GM08714 (cell line): ENCODE measurements around the gene METTL13.
A peak's percentile ranks its signal among the peaks of the same experiment; 100 is the strongest.

Source experiments
- H3K4me3 ChIP-seq: fragments of 200-500 bp; sonication (Bioruptor generic); 2 replicates; pipeline ENCODE4 v1.5.1; 2014; ENCODE audit warnings: mild to moderate bottlenecking, low read length, inconsistent platforms
- ZNF274 ChIP-seq: IDR thresholded peaks from 2 replicates; pipeline ENCODE4 v1.6.1; 2012; ENCODE audit warnings: mild to moderate bottlenecking, low read depth, low read length

Gene METTL13

DNA sequence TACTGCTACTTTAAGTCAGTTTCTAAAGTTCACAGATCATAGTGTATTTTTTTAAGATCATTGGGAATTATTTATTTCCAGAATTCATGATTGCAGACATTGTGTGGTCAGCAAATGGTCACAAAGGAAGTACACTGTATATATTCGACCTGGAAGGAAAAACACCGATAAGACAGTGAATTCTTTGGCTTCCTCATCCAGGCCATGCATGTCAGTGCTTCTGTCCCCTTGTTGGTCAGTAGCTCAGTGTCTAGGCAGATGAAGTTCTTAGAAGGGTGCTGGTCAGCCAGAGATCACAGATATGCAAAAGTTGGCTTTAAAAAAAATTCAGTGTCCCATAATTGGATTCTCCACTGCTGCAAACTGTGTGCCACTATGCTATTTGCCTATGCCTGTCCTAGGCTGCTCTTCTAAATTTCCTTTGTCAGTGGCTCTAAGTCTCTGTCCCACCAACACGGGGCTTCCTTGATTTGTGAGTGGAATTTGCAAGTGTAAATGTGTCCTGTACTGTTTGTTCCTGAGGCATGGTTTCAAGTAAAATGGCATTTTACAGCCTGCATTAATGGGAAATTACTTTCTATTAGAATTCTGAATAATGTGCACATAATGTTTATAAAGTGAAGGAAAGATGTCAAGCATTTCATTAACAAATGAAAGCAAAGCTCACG, 27.6 kb upstream of the METTL13 start:
- no peak for TF ChIP-seq ZNF274
- H3K4me3 ChIP-seq = no peak overlapping the region

DNA sequence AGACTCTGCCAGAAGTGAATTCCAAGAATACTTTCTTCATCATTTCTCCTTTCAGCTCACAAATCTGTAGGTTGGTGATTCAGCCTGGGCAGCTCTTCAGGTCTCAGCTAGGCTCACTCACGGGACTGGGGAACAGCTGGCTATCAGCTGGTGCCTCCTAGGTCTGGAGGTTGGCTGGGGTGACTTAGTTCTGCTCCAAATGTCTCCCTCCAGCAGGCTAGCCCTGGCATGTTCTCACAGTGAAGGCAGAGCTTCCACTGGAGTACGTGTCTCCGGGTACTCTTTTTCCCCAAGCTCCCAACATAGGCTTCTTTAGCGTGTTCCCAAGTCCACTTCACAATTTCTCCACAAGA, 27.1 kb upstream of the METTL13 start:
- TF ChIP-seq ZNF274 = no peak
- no peak overlapping the region for H3K4me3 ChIP-seq

DNA sequence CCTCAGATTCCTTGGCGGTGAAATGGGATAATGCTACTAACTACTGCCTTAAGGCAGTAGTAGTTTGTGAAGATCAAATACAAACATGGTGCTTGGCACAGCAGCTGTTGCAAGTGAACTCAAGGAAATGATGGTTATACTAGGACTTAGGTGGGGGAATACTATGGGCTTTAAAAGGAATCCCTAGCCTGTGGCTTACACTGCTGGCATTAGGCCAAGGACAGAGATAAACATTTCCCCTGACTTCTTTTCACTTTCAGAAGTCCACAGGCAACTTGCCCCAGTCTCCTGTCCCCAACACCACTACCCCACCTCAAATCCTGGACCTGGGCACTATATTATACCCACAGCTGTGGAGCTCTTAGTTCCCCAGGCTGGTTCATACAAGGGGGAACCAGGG, 26.5 kb upstream of the METTL13 start:
- TF ChIP-seq ZNF274 = no peak
- no peak overlapping the region for H3K4me3 ChIP-seq

DNA sequence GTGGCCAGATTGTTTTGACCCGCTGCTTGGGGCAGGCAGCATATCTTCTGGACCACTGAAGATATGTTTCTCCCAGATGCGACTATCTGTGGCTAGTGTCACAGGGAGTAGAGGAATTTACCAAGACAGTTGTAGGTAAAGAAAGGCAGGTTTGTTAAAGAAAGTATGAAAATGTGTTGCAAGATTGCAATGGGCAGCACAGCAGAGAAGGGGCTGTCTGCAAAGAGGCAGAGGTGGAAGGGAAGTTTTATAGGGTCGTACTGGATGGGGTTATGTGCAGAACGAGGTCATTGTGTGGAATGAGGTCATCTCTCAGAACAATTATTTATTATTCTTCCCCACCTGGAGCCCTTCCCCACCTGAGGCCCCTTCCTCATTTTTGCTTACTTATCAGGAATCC, 24.6 kb upstream of the METTL13 start:
- TF ChIP-seq ZNF274 = no peak
- no peak overlapping the region for H3K4me3 ChIP-seq

DNA sequence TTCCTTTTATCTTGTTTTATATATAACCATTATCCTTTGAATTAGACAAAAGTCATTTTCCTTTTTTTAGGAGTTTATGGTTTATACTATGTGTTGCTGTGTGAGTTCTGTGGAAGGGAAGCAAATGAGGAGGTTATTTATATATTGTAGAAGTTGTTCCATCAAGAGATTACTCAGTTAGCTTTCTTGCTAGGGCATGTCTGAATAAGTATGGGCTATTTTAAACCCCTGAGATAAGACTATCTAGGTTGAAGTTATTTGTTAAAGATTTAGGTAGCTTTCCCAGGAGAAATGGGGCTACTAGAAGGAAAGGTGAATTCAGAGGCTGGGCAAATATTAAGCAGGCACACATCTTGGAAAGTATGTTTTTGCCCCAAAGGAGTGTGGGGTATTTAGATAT, 23.4 kb upstream of the METTL13 start:
- no peak for TF ChIP-seq ZNF274
- H3K4me3 ChIP-seq = no peak overlapping the region

DNA sequence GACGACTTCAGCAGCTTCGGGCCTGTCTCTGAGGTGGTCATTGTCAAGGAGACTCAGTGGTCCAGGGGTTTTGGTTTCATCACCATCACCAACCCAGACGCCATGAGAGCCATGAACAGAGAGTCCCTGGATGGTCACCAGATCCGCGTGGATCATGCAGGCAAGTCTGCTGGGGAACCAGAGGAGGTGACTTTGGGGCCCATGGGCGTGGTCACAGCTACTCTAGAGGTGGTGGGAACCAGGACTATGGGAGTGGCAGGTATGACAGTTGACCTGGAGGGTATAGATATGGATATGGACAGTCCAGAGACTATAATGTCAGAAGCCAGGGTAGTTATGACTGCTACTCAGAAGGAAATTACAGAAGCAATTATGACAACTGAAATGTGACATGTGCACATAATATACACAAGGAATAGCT, 19.3 kb upstream of the METTL13 start:
- no peak for TF ChIP-seq ZNF274
- H3K4me3 ChIP-seq = no peak overlapping the region

DNA sequence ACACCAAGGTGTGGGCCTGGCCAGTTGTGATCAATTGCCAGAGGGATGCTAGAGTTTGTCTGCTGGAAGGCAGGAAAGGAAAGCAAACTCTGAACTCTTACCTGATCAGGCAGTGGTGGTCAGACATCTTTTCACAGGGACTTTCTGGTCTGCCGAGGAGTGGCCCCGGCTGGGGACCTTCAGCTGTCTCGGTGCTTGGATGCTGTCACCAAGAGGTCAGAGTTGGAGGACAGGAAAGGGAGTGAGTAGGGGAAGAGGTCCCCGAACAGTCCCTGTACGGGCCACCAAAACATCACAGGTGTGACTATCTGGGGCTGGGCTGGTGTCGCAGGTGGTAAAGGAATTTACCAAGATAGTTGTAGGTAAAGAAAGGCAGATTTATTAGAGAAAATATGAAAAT, 17.7 kb upstream of the METTL13 start:
- no peak for TF ChIP-seq ZNF274

DNA sequence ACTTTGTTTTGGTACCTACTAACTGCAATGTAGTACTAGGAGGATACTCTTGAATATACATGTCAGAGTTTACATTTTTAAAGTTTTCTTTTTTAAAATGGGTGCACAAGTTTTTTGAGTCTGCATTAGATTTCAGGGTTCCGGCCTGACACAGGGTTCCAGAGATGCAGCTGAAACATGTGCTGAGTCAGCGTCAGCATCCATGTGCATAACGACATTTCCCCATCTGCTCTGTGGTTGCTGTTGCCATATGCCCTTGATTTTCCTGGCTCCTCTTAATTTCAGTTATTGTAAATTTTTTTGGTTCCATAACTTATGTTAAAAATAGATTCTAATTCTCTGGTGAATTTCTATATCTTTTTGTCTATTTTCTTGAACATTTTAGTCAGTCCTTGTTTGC, 12.3 kb upstream of the METTL13 start:
- H3K4me3 ChIP-seq = no peak overlapping the region

More for the DNA sequence above, 17.7 kb upstream of the METTL13 start:
- H3K4me3 ChIP-seq = no peak overlapping the region

DNA sequence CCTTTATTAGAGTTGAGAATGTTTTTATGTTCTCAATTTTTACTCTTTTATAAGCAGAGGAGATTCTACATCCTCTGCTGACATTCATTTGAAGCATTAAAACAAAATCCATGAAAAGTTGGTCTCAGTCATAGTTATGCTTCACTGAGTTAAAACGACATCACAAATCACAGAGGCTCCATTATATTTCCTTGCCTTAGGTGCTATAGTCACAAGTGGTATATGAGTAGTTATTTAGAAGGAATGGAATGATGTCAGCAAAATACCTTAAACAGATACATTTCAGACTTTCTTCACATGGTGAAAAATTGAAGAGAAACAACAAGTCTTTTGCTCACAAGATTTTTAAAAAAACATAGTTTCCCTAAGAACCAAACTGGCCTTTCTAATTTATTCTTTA, 11.7 kb upstream of the METTL13 start:
- TF ChIP-seq ZNF274 = no peak
- H3K4me3 ChIP-seq = no peak overlapping the region

More for the DNA sequence above, 12.3 kb upstream of the METTL13 start:
- TF ChIP-seq ZNF274 = no peak

DNA sequence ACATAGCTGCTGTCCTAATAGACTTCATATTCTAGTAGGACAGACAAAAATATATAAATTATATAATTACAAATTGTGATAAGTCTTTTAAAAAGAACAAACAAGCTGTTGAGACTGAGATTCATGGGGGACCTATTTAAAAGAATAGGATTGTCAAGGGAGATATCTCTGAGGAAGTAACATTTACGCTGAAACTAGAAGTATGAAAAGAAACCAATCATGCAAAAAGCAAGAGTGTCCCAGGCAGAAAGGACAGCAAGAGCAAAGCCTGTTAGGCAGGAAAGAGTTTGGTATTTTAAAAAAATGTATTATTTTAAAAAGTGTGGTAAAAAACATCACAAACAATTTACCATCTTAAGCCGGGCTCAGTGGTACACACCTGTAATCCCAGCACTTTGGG, 9.1 kb upstream of the METTL13 start:
- no peak overlapping the region for H3K4me3 ChIP-seq
- TF ChIP-seq ZNF274 = no peak

DNA sequence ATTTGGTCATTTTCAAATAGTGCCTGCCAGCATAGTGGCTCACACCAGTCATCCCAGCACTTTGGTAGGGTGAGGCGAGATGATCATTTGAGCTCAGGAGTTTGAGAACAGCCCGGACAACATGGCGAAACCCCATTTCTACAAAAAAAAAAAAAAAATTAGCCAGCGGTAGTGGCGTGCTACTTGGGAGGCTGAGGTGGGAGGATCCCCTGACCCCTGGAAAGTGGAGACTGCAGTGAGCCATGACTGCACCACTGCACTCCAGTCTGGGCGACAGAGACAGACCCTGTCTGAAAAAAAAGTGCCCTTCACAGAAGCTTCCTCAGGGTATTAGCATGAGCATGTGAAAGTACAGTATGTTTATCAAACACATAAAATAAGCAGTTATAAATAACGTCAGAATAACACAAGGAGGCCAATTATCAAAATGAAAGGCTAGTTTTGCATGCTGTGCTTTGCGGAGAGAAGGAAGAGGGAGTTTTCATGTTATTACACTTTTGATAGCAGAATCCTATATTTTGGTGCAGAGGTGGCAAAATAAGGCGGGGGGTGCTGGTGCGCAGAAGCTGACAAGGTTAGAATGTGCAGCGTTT, 781 bp upstream of the METTL13 start:
- TF ChIP-seq ZNF274 = no peak
- peak overlapping the region; percentile 61 for H3K4me3 ChIP-seq

DNA sequence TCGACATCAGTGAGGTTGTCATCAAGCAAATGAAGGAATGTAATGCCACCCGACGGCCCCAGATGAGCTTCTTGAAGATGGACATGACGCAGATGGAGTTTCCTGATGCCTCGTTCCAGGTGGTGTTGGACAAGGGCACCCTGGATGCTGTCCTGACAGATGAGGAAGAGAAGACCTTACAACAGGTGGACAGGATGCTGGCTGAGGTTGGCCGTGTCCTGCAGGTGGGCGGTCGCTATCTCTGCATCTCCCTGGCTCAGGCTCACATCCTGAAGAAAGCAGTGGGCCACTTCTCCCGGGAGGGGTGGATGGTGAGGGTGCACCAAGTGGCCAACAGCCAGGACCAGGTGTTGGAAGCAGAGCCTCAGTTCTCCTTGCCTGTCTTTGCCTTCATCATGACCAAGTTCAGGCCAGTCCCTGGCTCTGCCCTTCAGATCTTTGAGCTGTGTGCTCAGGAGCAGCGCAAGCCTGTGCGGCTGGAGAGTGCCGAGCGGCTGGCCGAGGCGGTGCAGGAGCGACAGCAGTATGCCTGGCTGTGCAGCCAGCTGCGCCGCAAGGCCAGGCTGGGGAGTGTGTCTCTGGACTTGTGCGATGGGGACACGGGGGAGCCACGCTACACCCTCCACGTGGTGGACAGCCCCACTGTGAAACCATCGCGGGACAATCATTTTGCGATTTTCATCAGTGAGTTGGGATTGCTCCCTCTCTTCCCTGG, 2.5 kb downstream of the METTL13 start:
- no peak overlapping the region for H3K4me3 ChIP-seq

DNA sequence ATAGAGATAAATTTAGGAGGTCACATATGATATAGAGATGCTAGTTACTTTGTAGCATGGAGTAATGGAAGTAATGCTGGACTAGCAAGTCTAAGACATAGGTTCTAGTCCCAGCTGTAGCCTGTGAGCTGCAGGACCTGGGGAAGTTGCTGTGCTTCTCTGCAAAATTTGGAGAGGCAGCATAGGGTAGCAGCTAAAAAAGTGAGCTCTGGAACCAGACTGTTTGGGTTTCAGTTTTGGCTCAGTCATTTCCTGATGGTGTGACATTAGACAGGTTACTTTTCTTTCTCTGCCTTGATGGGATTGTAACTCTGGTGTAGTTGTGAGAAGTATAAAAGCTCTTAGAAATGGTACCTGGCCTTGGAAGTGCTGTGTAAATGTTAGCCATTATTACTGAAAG, 3.3 kb downstream of the METTL13 start:
- no peak for TF ChIP-seq ZNF274
- no peak overlapping the region for H3K4me3 ChIP-seq

More for the DNA sequence above, 2.5 kb downstream of the METTL13 start:
- TF ChIP-seq ZNF274 = no peak

DNA sequence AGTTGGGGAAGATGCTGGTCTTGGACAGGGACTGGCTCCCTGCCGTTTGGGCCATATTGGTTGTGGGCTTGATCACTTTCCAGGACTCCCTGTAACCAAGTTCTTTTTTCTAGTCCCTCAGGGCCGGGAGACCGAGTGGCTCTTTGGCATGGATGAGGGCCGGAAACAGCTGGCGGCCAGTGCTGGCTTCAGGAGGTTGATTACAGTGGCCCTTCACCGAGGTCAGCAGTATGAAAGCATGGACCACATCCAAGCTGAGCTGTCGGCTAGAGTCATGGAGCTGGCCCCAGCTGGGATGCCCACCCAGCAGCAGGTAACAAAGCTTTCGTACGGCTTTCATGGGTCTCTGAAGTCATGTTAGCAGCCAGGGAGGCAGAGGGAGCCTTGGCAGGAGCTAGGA, 4.3 kb downstream of the METTL13 start:
- no peak for TF ChIP-seq ZNF274

DNA sequence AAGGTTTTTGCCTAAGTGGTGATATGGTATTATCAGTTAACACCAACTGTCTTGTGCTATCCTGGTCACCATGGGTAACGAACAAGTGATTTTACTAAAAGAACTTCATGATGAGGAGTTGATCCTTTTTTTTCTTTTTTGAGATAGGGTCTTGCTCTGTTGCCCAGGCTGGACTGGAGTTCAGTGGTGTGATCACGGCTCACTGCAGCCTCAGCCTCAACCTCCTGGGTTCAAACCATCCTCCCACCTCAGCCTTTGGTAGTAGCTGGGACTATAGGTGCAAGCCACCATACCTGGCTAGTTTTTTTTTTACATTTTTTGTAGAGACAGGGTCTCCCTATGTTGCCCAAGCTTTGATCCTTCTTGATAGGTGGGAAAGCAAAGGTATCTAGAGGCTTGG, 5.1 kb downstream of the METTL13 start:
- H3K4me3 ChIP-seq = no peak overlapping the region
- TF ChIP-seq ZNF274 = no peak

More for the DNA sequence above, 4.3 kb downstream of the METTL13 start:
- H3K4me3 ChIP-seq = no peak overlapping the region
